PFSK-1 (cell line): ENCODE results near the gene CXXC5.

Experiments
- FOXP2 ChIP-seq: optimal IDR thresholded peaks from 2 replicates; pipeline ENCODE3; 2011; ENCODE audit warnings: borderline replicate concordance, control low read depth, inconsistent platforms; ENCODE audit not compliant: insufficient read depth; ENCODE audit errors: extremely low read length, extremely low read depth
- POLR2AphosphoS5 ChIP-seq: IDR thresholded peaks from 2 replicates; pipeline ENCODE4 v1.6.1; 2012; ENCODE audit warnings: low read depth, mild to moderate bottlenecking, control low read depth, low read length, moderate library complexity
- SIN3A ChIP-seq: IDR thresholded peaks from 2 replicates; pipeline ENCODE4 v1.6.1; 2012; ENCODE audit warnings: mild to moderate bottlenecking, low read length, moderate library complexity, borderline replicate concordance; ENCODE audit not compliant: insufficient read depth
- TAF1 ChIP-seq: IDR thresholded peaks from 2 replicates; pipeline ENCODE4 v1.6.1; 2012; ENCODE audit warnings: low read length, control low read depth, borderline replicate concordance; ENCODE audit not compliant: insufficient read depth
- TF ChIP-seq, protein P1 (sequence below), 2 experiments: IDR thresholded peaks; 2 replicates each; pipeline versions ENCODE4 v1.6.1 to v1.8.0; 2011 to 2012; ENCODE audit warnings: low read depth in 2 of 2, low read length in 2 of 2, control low read depth in 1 of 2, inconsistent platforms in 1 of 2, mild to moderate bottlenecking in 1 of 2, moderate library complexity in 1 of 2; ENCODE audit not compliant: insufficient read depth in 1 of 2

Gene CXXC5

GRCh38 chr5:139708434-139708861 lies 60.3 kb downstream of the CXXC5 start:
- TF ChIP-seq POLR2AphosphoS5 (no peak), FOXP2 (no peak), SIN3A (no peak)
- TF ChIP-seq, protein P1, sequence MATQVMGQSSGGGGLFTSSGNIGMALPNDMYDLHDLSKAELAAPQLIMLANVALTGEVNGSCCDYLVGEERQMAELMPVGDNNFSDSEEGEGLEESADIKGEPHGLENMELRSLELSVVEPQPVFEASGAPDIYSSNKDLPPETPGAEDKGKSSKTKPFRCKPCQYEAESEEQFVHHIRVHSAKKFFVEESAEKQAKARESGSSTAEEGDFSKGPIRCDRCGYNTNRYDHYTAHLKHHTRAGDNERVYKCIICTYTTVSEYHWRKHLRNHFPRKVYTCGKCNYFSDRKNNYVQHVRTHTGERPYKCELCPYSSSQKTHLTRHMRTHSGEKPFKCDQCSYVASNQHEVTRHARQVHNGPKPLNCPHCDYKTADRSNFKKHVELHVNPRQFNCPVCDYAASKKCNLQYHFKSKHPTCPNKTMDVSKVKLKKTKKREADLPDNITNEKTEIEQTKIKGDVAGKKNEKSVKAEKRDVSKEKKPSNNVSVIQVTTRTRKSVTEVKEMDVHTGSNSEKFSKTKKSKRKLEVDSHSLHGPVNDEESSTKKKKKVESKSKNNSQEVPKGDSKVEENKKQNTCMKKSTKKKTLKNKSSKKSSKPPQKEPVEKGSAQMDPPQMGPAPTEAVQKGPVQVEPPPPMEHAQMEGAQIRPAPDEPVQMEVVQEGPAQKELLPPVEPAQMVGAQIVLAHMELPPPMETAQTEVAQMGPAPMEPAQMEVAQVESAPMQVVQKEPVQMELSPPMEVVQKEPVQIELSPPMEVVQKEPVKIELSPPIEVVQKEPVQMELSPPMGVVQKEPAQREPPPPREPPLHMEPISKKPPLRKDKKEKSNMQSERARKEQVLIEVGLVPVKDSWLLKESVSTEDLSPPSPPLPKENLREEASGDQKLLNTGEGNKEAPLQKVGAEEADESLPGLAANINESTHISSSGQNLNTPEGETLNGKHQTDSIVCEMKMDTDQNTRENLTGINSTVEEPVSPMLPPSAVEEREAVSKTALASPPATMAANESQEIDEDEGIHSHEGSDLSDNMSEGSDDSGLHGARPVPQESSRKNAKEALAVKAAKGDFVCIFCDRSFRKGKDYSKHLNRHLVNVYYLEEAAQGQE (IDR thresholded peaks at IDR 0.05; ENCODE audit: insufficient read depth in 1 of 2, low read depth in 2 of 2, low read length in 2 of 2) = no peak

- TF ChIP-seq SIN3A (no peak), TAF1 (no peak), POLR2AphosphoS5 (no peak), FOXP2 (no peak)
- TF ChIP-seq, protein P1 (IDR thresholded peaks at IDR 0.05; ENCODE audit: insufficient read depth in 1 of 2, low read depth in 2 of 2, low read length in 2 of 2) = no peak
Measured at GRCh38 chr5:139708877-139709581, 60.9 kb downstream of the CXXC5 start.

GRCh38 chr5:139709582-139710318 lies 61.6 kb downstream of the CXXC5 start:
- TF ChIP-seq SIN3A (no peak), FOXP2 (no peak), POLR2AphosphoS5 (no peak), TAF1 (no peak)
- TF ChIP-seq, protein P1 (IDR thresholded peaks at IDR 0.05; ENCODE audit: insufficient read depth in 1 of 2, low read depth in 2 of 2, low read length in 2 of 2) = no peak

DNA sequence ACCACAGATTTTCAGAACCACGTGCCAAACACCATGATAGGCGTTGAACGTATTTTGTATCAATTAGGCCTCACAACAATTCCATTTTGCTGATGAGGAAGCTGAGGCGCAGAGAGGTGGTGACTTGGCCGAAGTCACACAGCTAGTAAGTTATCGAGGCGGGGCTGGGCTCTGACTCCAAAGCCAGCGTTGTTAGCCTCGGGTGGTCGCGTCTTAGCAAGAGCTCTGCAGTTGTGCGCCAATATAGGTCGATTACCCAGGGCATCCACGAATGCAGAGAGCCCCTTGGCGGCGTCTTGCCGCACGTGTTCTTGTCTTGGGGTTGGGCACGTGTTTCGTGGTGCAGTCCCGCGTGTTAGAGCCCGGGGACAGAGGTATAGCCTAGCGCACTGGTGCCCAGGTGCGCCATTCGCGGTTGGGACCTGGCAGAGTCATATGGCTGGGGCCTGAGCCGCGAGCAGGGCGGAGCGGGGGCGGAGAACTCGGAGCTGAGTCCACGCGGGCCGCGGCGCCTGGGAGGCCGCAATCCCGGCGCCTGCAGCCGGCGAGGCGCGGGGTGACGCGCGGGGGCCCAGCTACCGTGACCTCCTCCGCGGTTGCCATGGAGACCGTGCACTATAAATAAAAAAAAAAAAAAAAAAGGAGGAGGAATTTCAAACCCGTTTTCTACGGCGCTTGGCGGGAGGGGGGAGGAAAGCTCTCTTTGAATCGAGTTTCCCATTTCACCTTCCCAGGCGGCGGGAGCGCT lies 62.3 kb downstream of the CXXC5 start:
- TF ChIP-seq, protein P1 (IDR thresholded peaks at IDR 0.05; ENCODE audit: insufficient read depth in 1 of 2, low read depth in 2 of 2, low read length in 2 of 2) = no peak
- no peak for TF ChIP-seq POLR2AphosphoS5
- TF ChIP-seq FOXP2 = no peak
- no peak for TF ChIP-seq SIN3A
- no peak for TF ChIP-seq TAF1
